ENCODE measurements around the gene MYMK.

Gene MYMK

GRCh38 chr9:133535306-133535877 is 10.6 kb upstream of the MYMK start:
- no peak for DNase-seq (ENCODE audit: low read depth)

DNA sequence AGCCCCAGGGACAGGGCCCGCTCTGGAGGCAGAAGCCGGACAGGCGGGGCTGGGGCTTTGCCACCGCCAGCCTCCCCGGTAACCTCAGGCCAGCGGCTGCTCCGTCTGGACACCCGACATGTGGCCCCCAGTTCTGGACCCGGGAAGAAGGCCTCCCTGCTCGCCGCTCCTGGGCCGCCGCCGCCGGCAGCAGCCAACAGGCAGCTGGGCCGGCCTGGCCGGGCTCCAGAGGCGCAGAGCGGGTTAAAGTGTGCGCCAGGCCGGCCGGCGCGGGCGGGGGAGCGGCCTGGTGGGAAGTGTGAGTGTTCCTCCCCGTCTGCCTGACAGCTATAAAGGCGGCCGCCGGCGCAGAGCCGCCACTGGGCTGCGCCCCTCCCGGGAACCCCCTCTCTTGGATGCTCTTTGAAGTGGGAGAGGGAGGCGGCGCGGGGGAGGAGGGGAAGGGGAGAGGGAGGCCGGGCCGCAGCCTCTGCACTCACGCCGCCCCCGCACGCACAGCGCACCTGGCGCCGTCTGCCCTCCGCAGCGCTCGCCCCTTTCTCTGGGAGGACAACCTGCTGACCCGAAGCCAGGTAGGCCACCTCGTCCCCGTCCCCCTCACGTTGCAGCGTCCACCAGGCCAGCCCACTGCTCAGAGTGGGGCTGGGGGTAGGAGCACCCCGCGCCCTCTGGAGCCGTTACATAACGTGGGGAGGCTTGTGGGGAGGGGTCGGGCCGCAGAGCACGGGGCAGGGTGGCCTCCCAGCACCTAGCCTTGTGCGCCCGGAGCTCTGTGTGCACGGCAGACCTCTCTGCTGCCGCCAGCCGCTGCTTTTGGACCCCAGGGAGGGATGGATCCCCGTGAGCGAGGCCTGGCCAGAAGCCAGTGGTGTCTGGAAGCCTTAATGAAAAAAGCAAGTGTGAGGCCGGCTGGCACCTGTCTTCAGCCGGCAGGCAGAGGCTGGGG is 9.9 kb upstream of the MYMK start, which contains the start of gene ADAMTSL2:
Gene ADAMTSL2, plus strand, starts transcription at position 359 of the 946 bp plus-strand sequence. CDS start 2,009 bp downstream, outside the sequence.
- DNase-seq (ENCODE audit: low read depth) = peak; percentile 62

DNA sequence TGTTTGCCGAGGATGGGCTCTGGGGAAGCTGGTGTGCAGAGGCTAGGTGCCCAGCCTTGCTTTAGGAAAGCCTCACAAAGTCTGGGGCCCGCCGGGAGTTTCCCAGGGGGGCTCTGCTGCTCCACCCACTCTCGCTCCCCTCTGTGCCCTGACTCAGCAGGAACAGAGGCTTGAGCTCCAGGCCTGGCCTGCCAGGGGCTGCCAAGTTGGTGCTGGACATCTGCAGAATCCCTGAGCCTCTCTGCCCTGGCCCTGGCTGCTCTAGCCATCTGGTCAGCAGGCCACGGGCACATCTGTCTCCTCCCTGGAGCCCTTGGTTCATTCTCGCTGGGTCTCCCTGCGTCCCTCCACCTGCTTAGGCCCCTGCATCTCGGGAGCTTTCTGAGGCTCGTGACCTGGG is 9.1 kb upstream of the MYMK start:
- no peak for DNase-seq (ENCODE audit: low read depth)

DNA sequence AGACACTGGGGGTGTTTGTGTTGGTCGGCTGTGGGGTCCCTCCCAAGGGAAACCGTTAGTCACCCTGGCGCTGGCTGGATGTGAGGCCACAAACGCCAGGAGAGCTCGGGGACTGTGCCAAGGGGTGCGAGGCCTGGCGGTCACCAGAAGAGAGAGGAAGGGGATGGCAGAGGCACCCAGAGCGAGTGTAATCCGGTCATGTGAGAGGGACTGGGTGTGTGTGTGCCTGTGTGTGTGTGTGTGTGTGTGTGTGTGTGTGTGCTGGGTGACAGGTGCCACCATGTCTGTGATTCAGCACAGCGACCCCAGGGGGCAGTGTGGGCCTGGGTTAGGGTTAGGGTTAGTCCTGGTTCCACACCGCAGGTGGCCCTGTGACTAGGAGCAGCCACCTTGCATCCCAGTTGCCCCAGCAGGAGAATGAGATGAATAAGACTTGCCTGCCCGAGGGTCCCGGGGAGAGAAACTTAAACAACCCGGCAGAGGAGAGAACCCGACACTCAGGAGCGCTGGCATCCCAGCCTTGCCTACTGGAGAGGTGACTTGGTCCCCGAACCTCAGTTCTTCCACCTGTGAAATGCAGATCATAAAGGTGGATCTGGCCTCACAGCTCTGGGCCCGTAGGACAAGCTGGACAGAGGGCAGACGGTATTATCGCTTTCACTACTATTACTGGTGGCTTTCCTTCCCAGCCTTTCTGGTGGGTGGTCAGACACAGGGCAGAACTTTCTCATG is 8.3 kb upstream of the MYMK start:
- peak; percentile 51 for DNase-seq (ENCODE audit: low read depth)

DNA sequence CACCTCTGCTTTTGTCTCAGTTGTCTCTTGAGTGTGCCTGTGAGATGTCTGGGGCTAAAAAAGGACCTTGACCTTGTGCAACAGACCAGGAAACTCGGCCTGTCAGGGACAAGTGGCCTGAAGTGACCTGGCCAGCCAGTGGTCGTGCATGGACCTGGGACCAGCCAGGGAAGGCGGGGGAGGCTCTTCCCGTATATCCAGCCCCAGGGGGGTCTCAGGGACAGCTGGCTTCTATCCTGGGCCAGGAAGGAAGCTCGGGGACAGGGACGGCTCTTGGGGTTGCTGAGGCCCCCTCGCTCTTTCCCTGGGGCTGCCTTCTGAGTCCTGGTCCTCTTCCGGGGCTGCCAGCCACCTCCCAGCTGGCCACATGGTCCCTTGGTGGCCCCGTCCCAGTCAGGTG is 6.5 kb upstream of the MYMK start:
- no peak for DNase-seq (ENCODE audit: low read depth)

- DNase-seq (ENCODE audit: low read depth) = no peak
These were observed 5.1 kb upstream of the MYMK start for GRCh38 chr9:133529874-133530273.

GRCh38 chr9:133529457-133529856 is 4.7 kb upstream of the MYMK start:
- no peak for DNase-seq (ENCODE audit: low read depth)

GRCh38 chr9:133528876-133529241 is 4.1 kb upstream of the MYMK start:
- no peak for DNase-seq (ENCODE audit: low read depth)

DNA sequence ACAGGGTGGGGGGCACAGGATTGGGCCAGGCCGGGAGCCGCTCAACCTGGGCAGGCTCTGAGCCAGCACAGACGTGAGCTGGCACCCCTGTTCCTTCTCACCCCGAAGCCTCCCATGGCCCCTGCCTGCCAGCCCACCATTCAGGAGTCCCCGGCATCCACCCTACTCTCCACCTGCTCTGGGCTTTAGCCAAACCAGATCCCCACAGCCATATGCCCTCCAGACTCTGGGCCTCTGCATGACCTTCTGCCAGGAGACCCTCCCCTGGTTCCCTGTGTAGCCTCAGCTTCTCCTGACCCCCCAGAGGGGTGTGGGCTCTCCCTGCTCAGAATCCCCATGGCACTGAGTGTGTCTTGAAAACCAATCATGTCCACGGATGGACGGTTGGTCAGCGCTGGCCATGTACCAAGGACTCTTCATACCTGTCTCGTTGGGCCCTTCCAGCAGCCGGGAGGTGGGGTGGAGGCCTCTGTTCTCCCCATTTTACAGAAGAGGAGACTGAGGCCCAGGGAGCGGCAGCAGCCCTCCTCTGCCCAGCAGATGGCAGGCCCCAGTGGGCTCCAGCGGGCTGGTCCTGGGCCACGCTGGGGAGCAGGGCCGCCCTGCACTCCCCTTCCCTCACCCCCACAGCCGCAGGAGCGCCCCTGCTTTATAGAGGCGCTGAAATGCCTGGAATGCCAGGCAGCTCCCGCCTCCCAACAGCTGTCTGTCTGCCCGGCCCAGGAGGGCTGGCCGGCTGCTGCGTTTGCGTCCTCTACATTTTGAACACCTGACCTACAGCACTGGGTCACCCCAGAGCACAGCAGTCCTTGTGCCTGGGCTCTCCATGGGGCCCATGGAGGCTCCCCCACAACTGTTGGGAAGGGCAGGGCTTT is 3.5 kb upstream of the MYMK start:
- no peak for DNase-seq (ENCODE audit: low read depth)

GRCh38 chr9:133527444-133527920 is 2.7 kb upstream of the MYMK start:
- no peak for DNase-seq (ENCODE audit: low read depth)

DNA sequence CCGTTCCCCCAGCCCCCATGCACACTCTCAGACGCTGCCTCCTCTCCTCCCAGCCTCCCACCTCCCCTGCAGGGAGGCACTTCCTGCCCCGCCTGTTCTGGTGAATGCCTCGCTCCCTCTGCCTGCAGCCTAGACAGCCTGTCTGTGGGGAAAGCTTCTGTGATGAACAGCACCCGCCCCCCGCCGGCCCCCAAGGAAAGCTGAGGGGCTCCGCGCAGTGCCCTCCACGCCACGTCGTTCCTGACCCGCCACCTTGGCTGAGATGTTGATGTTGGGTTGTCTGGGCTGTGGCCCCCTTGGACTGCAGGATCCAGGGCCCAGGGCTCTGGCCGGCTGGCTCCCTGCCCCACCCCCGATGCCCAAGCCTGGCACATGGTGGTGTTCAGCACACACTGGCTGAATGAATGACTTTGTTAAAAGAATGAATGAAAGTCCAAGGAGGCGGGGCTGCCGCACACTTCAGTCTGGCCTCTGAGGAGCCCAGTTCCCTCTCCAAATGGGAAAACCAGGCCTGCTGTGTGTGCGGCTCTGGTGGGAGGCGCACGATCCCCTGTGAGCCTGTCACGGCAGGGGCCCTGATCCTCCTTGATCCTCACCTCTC is 2.1 kb upstream of the MYMK start:
- DNase-seq (ENCODE audit: low read depth) = no peak

GRCh38 chr9:133525677-133526076 is 918 bp upstream of the MYMK start:
- DNase-seq (ENCODE audit: low read depth) = no peak

DNA sequence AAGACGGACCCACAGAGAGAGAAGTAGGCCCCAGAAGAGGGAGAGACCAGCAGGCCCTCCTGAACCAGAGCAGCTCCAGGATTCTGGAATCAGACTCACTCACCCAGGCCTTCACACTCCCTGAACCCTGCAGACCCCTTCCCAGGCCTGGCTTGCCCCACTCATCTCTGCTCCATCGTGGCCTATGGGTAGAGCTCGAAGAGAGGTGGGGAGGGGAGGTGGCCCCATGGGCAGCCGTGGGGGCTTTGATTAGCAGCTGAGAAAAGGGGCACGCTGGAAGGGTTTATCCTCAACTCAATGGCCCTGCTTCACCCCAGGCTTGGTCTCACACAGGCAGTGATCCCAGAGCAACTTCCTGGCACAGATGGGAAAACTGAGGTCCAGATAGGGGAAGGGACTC is 613 bp downstream of the MYMK start:
- DNase-seq (ENCODE audit: low read depth) = no peak

DNA sequence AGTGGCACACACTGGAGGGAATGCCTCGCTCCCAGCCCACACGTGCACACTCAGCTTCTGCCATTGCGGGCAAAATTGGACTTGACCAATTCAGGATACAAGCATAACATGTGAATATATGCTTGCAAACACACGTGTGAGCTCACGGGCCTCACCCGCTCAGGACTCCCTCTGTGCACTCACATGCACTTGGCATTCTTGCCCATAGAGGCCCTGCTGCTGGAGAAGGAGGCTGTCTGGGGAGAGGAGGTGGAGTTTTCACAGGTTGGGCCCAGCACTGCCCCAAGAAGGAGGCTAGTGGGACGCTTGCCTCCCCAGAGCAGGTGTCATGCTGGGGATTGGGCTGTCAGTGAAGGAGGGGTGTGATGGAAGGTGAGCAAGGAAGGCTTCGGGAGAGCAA is 1.7 kb downstream of the MYMK start:
- no peak for DNase-seq (ENCODE audit: low read depth)

GRCh38 chr9:133522073-133522910 is 2.5 kb downstream of the MYMK start:
- no peak for DNase-seq (ENCODE audit: low read depth)

GRCh38 chr9:133521122-133522072 is 3.4 kb downstream of the MYMK start:
- no peak for DNase-seq (ENCODE audit: low read depth)

DNA sequence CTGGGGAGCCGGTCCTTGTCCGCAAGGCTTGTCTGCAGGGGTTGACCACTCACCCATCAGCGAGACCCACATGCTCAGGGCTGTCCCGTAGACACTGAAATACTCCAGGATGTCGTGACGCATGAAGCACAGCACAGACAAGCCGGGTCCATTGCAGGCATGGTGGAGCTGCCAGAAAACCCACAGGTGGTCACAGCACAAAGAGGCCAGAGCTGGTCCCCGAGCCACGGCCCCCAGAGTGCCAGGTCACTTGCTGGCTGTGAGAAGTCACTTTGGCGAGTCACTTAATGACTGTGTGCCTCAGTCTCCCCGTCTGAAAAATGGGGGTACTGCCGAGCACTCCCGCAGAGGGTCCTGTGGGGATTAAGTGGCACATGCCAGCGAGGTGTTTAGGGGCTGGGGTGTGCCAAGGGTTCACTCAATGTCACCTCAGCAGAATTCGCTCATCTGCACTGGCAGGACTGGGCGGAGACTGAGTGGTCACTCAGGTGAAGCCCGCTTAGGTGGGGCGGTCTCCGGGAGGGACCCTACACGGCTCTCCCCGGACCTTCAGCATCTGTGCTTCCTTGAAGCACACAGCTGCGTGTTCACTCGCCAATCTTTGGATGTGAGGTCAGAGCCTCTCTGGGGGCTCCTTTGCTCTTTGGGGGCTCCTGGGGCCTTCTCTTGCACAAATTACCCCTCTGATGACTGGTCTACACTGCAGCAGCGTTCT is 4.5 kb downstream of the MYMK start:
- no peak for DNase-seq (ENCODE audit: low read depth)

DNA sequence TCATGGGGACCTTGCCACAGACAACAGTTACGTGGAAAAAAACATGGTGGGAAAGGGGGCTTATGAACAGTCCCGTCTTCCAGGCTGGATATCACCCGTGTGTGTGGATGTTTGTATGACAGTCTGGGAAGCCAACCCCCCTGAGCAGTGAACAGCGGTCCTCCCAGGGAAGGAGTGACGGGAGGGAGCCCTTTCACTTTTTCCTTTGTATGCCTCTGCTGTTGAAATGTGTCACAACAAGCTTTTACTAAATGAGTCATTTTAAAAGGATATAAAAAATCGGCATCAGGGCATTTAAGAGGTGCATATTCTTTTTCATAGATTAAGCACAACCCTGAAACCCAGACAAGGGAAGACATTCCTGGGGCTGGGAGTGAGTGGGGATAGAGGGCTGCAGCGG is 5.1 kb downstream of the MYMK start:
- peak; percentile 13 for DNase-seq (ENCODE audit: low read depth)
